Stimulated activated CD4-positive, alpha-beta T cell treated with anti-CD3 and anti-CD28 coated beads, Interleukin-12 subunit alpha, Interleukin-12 subunit beta, amount 100 ng/mL, for 4 hours (primary cell): ENCODE results near the gene DLG1.

Experiments
- DNase-seq: peaks from one replicate; pipeline ENCODE4 v3.0.0-alpha.2; 2020

The DLG1 gene

GRCh38 chr3:197298341-197298944 is at the start of gene DLG1:
Gene DLG1, minus strand, starts transcription at chr3:197298612. Its CDS starts 1,408 bp downstream, at chr3:197297204.
- DNase-seq: peak; percentile 84

GRCh38 chr3:197348014-197348413 is 49.6 kb upstream of the DLG1 start:
- DNase-seq: no peak

GRCh38 chr3:197345390-197345789 is 47.0 kb upstream of the DLG1 start:
- DNase-seq: no peak

- no peak for DNase-seq
Observed at GRCh38 chr3:197344582-197345318, 46.3 kb upstream of the DLG1 start.

GRCh38 chr3:197343656-197344408 is 45.4 kb upstream of the DLG1 start:
- DNase-seq: no peak

- no peak for DNase-seq
Observed at GRCh38 chr3:197343111-197343510, 44.7 kb upstream of the DLG1 start.

- DNase-seq: no peak
Observed at GRCh38 chr3:197340521-197340871, 42.1 kb upstream of the DLG1 start.

- DNase-seq: no peak
Observed at GRCh38 chr3:197339841-197340520, 41.6 kb upstream of the DLG1 start.

GRCh38 chr3:197338586-197338985 is 40.2 kb upstream of the DLG1 start:
- DNase-seq: no peak

GRCh38 chr3:197337656-197338055 is 39.2 kb upstream of the DLG1 start:
- DNase-seq: no peak

GRCh38 chr3:197337214-197337613 is 38.8 kb upstream of the DLG1 start:
- no peak for DNase-seq

GRCh38 chr3:197336348-197336747 is 37.9 kb upstream of the DLG1 start:
- DNase-seq: no peak

GRCh38 chr3:197335428-197336132 is 37.2 kb upstream of the DLG1 start:
- no peak for DNase-seq

GRCh38 chr3:197333901-197334639 is 35.7 kb upstream of the DLG1 start:
- DNase-seq: no peak

GRCh38 chr3:197331131-197331530 is 32.7 kb upstream of the DLG1 start:
- DNase-seq: no peak

- no peak for DNase-seq
Observed at GRCh38 chr3:197329382-197329781, 31.0 kb upstream of the DLG1 start.

- DNase-seq: no peak
Observed at GRCh38 chr3:197328198-197328597, 29.8 kb upstream of the DLG1 start.

GRCh38 chr3:197327701-197328100 is 29.3 kb upstream of the DLG1 start:
- DNase-seq: no peak

GRCh38 chr3:197325773-197326172 is 27.4 kb upstream of the DLG1 start:
- DNase-seq: no peak

- no peak for DNase-seq
Observed at GRCh38 chr3:197322149-197322548, 23.7 kb upstream of the DLG1 start.

GRCh38 chr3:197320582-197320981 is 22.2 kb upstream of the DLG1 start:
- DNase-seq: no peak
